HepG2 (cell line): ENCODE measurements around the gene STK10.

ENCODE experiments used
- POLR2A ChIP-seq, 2 experiments: IDR thresholded peaks; 2 replicates each; pipeline ENCODE4 v1.6.1; 2011; ENCODE audit warnings: low read depth in 2 of 2, low read length in 2 of 2, mild to moderate bottlenecking in 1 of 2, moderate library complexity in 1 of 2; ENCODE audit not compliant: insufficient read depth in 1 of 2
- ZNF12 ChIP-seq: sonication (generic); formaldehyde crosslinking; IDR thresholded peaks from 2 replicates; pipeline ENCODE4 v1.5.0; 2020; ENCODE audit warnings: missing genetic modification reagents

DNA sequence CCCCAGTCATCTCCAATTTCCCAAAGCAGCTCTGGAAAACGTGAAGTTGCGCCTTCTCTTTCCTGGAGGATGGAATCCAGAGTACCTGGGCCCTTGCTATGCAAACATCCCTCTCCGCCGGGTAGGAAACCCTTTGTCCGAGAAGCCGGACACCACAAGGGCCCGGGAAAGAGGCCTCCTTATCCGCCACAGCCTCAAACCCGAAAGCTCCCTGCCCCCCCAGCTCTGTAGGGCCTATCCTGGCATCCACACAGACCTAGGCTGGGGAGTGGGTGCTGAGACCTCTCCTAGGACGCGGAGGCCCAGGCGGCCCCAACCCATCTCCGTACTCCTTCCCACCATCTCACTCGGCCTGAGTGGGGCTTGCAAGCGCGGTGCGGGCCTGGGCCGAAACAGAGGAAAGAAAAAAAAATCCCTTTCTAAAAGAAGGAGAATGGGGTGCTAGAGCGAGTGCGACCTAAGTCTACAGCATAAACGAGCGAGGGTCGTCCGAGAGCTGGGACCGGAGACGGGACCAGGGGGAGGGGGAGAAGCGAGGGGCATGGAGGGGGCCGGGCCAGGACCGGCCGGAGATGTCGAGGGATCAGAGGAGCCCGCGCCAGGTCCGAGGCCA lies 182.2 kb downstream of the STK10 start:
- TF ChIP-seq POLR2A (IDR thresholded peaks at IDR 0.05; ENCODE audit: insufficient read depth in 1 of 2, low read depth in 2 of 2, low read length in 2 of 2) (no peak), ZNF12 (CRISPR knock-in tag) (no peak)
